Measurements from ENCODE around the gene SMG7. TPM values are rescaled to one million over a fixed set of nuclear protein-coding genes. Genes with fewer than 3 reads are reported as not detected.

Gene SMG7
- total RNA-seq, 1 experiment from 2014 or later = 65.2 TPM

GRCh38 chr1:183586455-183586854 lies 114.2 kb downstream of the SMG7 start:
- BruUV-seq (replicated peaks) = no TSS peak
- H3K27me3 ChIP-seq (ENCODE audit: control insufficient read depth, insufficient read depth, low read length) = no peaks in the 10 kb centered on the region
- intact Hi-C loops (cut with micrococcal nuclease; ENCODE audit: unreplicated experiment) (no loop called here), in situ Hi-C loops (cut with HindIII; ENCODE audit: low pct_unique_long_range_greater_than_20kb, low sequenced_read_pairs) (no loop called here)
- no peak for TF ChIP-seq SIN3A (IDR thresholded peaks at IDR 0.05; ENCODE audit: borderline replicate concordance, insufficient read depth, low read depth, low read length)
- TF ChIP-seq TCF7L2 (IDR thresholded peaks at IDR 0.05; ENCODE audit: low read depth, low read length) = no peak
- TF ChIP-seq REST (IDR thresholded peaks at IDR 0.05; ENCODE audit: insufficient read depth in 1 of 2, low read depth in 2 of 2, low read length in 1 of 2) = no peak
- TF ChIP-seq CTCF (IDR thresholded peaks at IDR 0.05) = no peak
- no peak for TF ChIP-seq POLR2AphosphoS5 (IDR thresholded peaks at IDR 0.05; ENCODE audit: low read depth, low read length)
- no peaks in the 10 kb centered on the region for H3K4me1 ChIP-seq (ENCODE audit: control insufficient read depth, insufficient read depth, low read length)
- POLR2A ChIA-PET = no interaction called here
- no peaks in the 10 kb centered on the region for H3K9me3 ChIP-seq (ENCODE audit: control insufficient read depth, insufficient read depth, low read depth, low read length)
- no peak for ATAC-seq
- CTCF ChIA-PET = no interaction called here
- H3K4me3 ChIP-seq (ENCODE audit: low read depth in 2 of 2, low read length in 2 of 2) = no peak overlapping the region
- no peak overlapping the region for H3K27ac ChIP-seq (ENCODE audit: low read length)
- DNase-seq (ENCODE audit: low read depth, low spot score) = no peak
- H3K36me3 ChIP-seq (ENCODE audit: control insufficient read depth, insufficient read depth, low read length) = no peaks in the 10 kb centered on the region

GRCh38 chr1:183586926-183587325 lies 114.6 kb downstream of the SMG7 start:
- intact Hi-C loops (cut with micrococcal nuclease; ENCODE audit: unreplicated experiment) (no loop called here), in situ Hi-C loops (cut with HindIII; ENCODE audit: low pct_unique_long_range_greater_than_20kb, low sequenced_read_pairs) (no loop called here)
- no peaks in the 10 kb centered on the region for H3K36me3 ChIP-seq (ENCODE audit: control insufficient read depth, insufficient read depth, low read length)
- H3K27ac ChIP-seq (ENCODE audit: low read length) = no peak overlapping the region
- no TSS peak for BruUV-seq (replicated peaks)
- TF ChIP-seq REST (IDR thresholded peaks at IDR 0.05; ENCODE audit: insufficient read depth in 1 of 2, low read depth in 2 of 2, low read length in 1 of 2) (no peak), TCF7L2 (IDR thresholded peaks at IDR 0.05; ENCODE audit: low read depth, low read length) (no peak), SIN3A (IDR thresholded peaks at IDR 0.05; ENCODE audit: borderline replicate concordance, insufficient read depth, low read depth, low read length) (no peak), CTCF (IDR thresholded peaks at IDR 0.05) (no peak), POLR2AphosphoS5 (IDR thresholded peaks at IDR 0.05; ENCODE audit: low read depth, low read length) (no peak)
- ChIA-PET CTCF (no interaction called here), POLR2A (no interaction called here)
- H3K9me3 ChIP-seq (ENCODE audit: control insufficient read depth, insufficient read depth, low read depth, low read length) = no peaks in the 10 kb centered on the region
- H3K4me3 ChIP-seq (ENCODE audit: low read depth in 2 of 2, low read length in 2 of 2) = no peak overlapping the region
- no peaks in the 10 kb centered on the region for H3K27me3 ChIP-seq (ENCODE audit: control insufficient read depth, insufficient read depth, low read length)
- DNase-seq (ENCODE audit: low read depth, low spot score) = no peak
- H3K4me1 ChIP-seq (ENCODE audit: control insufficient read depth, insufficient read depth, low read length) = no peaks in the 10 kb centered on the region
- ATAC-seq = no peak
